Activated B cell treated with CpG ODN at 0.5 μM for 24 hours (primary cell): ENCODE data around the gene PNMA8B. TPM values are rescaled to one million over a fixed set of nuclear protein-coding genes. Genes with fewer than 3 reads are reported as not detected.

Experiments
- ATAC-seq: fragments of 200-7000 bp; cut with Tn5 transposase; one replicate; pipeline ENCODE4 v1.10.0; 2021; ENCODE audit warnings: low read depth, mild to moderate bottlenecking, moderate library complexity
- CTCF ChIA-PET: fragments of 350-600 bp; sonication (Branson Sonifier 250); formaldehyde crosslinking; loops from one replicate; lab custom pipeline; 2021; ENCODE audit warnings: antibody characterized with exemption; lab: Charles Lee
- POLR2A ChIA-PET: fragments of 350-600 bp; sonication (Branson Sonifier 250); formaldehyde crosslinking; loops from one replicate; lab custom pipeline; 2021; ENCODE audit warnings: antibody characterized with exemption; lab: Charles Lee
- DNase-seq: peaks from one replicate; pipeline ENCODE4 v3.0.0; 2022
- H3K27ac Mint-ChIP-seq: one replicate; pipeline ENCODE4 v1.8.0; 2020; ENCODE audit warnings: mixed read lengths
- H3K27me3 Mint-ChIP-seq: one replicate; pipeline ENCODE4 v1.8.0; 2021; ENCODE audit warnings: mixed read lengths
- H3K36me3 Mint-ChIP-seq: one replicate; pipeline ENCODE4 v1.8.0; 2021; ENCODE audit warnings: low read depth, mixed read lengths
- H3K4me1 Mint-ChIP-seq: one replicate; pipeline ENCODE4 v1.8.0; 2021; ENCODE audit warnings: mixed read lengths
- H3K4me3 Mint-ChIP-seq: one replicate; pipeline ENCODE4 v1.8.0; 2020; ENCODE audit warnings: mild to moderate bottlenecking, mixed read lengths
- H3K9me3 Mint-ChIP-seq: one replicate; pipeline ENCODE4 v1.8.0; 2020; ENCODE audit warnings: mixed read lengths
- intact Hi-C: fragments of 100-400 bp; cut with micrococcal nuclease; formaldehyde crosslinking; loops from one replicate; pipeline ENCODE4 v1.15.1; 2024
- total RNA-seq: library from RNA; stranded (reverse); gene quantifications from 2 replicates; pipeline ENCODE4 v1.2.3, GENCODE V29; 2022
- TF ChIP-seq, protein P1 (sequence below): fragments of 200-600 bp; IDR thresholded peaks from one replicate; pipeline ENCODE4 v1.8.0; 2022; ENCODE audit warnings: antibody characterized with exemption, mild to moderate bottlenecking

PNMA8B gene
- total RNA-seq, 1 donor from 2014 or later = 0.04 TPM

DNA sequence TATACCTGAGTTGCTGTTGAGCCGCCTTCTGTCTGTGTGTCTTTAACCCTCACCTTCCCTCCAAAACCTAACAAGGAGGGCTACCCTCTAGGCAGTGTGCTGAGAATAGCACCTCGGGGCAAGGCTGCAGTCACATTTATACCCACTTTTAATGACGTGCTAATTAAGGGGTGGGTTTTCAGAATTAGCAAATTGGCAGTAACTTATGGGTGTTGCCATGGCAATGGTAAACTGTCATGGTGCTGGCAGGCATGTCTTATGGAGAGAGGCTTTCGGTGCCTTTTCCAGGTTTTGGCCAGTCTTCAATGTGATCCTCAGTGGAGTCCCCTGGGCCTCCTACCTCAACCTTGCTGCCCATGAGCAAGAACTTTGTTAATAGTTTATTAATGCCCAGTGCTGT, 23.1 kb downstream of the PNMA8B start:
- Mint-ChIP-seq H3K4me3 (no peak overlapping the region), H3K27ac (no peak overlapping the region), H3K27me3 (peaks cover 49% of the 10 kb centered on the region), H3K36me3 (no peaks in the 10 kb centered on the region), H3K9me3 (no peaks in the 10 kb centered on the region), H3K4me1 (no peaks in the 10 kb centered on the region)
- TF ChIP-seq, protein P1, sequence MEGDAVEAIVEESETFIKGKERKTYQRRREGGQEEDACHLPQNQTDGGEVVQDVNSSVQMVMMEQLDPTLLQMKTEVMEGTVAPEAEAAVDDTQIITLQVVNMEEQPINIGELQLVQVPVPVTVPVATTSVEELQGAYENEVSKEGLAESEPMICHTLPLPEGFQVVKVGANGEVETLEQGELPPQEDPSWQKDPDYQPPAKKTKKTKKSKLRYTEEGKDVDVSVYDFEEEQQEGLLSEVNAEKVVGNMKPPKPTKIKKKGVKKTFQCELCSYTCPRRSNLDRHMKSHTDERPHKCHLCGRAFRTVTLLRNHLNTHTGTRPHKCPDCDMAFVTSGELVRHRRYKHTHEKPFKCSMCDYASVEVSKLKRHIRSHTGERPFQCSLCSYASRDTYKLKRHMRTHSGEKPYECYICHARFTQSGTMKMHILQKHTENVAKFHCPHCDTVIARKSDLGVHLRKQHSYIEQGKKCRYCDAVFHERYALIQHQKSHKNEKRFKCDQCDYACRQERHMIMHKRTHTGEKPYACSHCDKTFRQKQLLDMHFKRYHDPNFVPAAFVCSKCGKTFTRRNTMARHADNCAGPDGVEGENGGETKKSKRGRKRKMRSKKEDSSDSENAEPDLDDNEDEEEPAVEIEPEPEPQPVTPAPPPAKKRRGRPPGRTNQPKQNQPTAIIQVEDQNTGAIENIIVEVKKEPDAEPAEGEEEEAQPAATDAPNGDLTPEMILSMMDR = no peak
- ATAC-seq (no peak), DNase-seq (no peak)
- POLR2A ChIA-PET = no interaction called here
- intact Hi-C loops = no loop called here
- CTCF ChIA-PET = no interaction called here

DNA sequence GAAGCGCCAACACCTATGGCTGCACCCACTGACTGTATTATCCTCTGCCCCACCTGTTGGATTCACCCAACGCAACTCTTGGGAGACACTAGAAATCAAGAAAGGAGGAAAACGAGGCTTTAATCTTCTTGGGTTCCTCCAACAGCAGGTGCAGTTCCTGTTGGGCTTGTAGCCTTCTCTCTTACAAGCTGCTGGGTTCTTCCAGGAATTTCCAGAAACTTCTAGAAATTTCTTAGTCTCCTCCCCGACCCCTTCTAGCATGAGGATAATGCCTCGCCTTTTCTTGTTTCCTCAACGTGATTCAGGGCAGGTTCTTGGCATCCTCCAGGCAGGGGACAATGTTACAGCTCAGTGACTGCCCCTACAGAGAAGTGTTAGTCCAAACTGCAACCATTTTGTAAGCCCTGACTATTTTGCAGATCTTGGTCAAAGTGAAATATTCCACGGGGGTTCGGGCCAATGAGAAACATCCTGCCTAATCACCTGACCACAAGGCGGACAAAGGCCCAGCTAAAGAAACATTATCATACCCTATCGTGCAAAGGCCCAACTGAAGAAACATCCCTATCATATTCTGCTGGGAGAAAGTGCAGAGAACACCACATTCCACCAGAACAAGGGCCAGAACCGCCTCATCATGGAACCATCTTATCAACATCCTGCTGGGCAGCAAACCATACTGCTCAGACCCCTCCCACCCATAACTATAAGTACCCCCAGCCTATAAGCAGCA, 23.7 kb downstream of the PNMA8B start:
- DNase-seq (no peak), ATAC-seq (no peak)
- CTCF ChIA-PET = no interaction called here
- H3K27me3 Mint-ChIP-seq = peaks cover 51% of the 10 kb centered on the region
- POLR2A ChIA-PET = no interaction called here
- H3K4me3 Mint-ChIP-seq = no peak overlapping the region
- TF ChIP-seq, protein P1 = no peak
- intact Hi-C loops = no loop called here
- no peak overlapping the region for H3K27ac Mint-ChIP-seq
- no peaks in the 10 kb centered on the region for H3K36me3 Mint-ChIP-seq
- no peaks in the 10 kb centered on the region for H3K9me3 Mint-ChIP-seq
- H3K4me1 Mint-ChIP-seq = peaks cover under 1% of the 10 kb centered on the region

DNA sequence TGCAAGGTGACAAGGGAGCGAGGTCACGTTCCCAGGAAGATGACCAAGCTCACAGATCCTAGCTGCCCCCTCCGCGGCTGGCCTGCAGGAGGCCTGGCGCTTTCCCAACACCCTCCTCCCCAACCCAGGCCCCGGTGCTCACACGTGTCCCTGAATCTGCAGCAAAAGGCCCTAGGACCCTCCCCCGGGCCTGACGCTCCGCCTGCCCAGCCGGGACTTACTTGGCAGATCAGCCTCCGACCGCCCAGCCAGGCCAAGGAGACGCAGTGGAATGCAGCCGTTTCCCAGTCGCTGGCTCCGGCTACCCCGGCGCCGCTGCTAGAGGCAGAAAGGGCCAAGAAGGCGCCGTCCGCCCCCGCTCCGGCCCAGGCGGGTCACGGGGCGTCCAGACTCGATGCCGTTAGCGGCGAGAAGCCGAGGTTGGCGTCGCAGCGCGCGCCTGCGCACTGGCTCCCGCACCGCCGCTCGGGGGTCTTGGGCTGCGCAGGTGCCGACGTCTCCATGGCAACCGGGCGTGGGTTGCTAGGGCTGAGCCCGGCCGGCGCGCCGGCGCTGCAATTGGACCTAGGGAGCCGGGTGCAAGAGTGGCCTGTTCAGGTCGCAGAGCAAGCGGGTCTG, 24.4 kb downstream of the PNMA8B start, which contains the start of gene PNMA8A:
Gene PNMA8A, minus strand, starts transcription at position 448 of the 618 bp plus-strand sequence. CDS start 528 bp downstream, outside the sequence.
- H3K27me3 Mint-ChIP-seq = peaks cover 53% of the 10 kb centered on the region
- H3K9me3 Mint-ChIP-seq = no peaks in the 10 kb centered on the region
- intact Hi-C loops = no loop called here
- H3K4me3 Mint-ChIP-seq = no peak within 1 kb of the TSS
- ATAC-seq = no peak
- H3K4me1 Mint-ChIP-seq = peaks cover 4% of the 10 kb centered on the region
- TF ChIP-seq, protein P1 = no peak
- H3K27ac Mint-ChIP-seq = no peak within 1 kb of the TSS
- POLR2A ChIA-PET = no interaction called here
- DNase-seq = no peak
- CTCF ChIA-PET = no interaction called here
- no peaks in the 10 kb centered on the region for H3K36me3 Mint-ChIP-seq

DNA sequence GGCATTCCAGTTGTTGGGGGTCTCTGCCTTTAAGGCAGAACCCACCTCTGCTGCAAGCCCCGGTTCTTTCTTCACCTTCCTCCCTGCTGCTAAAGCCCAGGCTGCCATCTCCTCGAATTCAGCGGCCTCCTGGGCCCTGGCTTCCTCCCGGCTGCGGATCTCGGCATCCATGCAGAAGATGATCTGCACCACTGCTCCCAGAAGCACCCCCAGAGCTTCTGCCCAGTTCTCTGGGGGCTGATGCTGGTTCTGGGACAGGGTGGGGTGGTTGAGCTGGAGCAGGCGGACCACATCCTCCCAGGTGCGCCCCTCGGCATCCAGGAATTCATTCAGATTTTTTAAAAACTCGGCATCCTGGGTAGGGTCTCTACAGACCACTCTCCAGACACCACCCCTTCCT, 25.3 kb downstream of the PNMA8B start:
- peaks cover 51% of the 10 kb centered on the region for H3K27me3 Mint-ChIP-seq
- POLR2A ChIA-PET = no interaction called here

More for the DNA sequence above, 25.3 kb downstream of the PNMA8B start:
- intact Hi-C loops = no loop called here
- ATAC-seq (no peak), DNase-seq (no peak)
- H3K9me3 Mint-ChIP-seq = no peaks in the 10 kb centered on the region
- no peak overlapping the region for H3K27ac Mint-ChIP-seq
- peaks cover 4% of the 10 kb centered on the region for H3K4me1 Mint-ChIP-seq
- no peak overlapping the region for H3K4me3 Mint-ChIP-seq
- no peaks in the 10 kb centered on the region for H3K36me3 Mint-ChIP-seq
- TF ChIP-seq, protein P1 = no peak
- CTCF ChIA-PET = no interaction called here
